Measurements from ENCODE around the gene APLP2.

APLP2 gene

DNA sequence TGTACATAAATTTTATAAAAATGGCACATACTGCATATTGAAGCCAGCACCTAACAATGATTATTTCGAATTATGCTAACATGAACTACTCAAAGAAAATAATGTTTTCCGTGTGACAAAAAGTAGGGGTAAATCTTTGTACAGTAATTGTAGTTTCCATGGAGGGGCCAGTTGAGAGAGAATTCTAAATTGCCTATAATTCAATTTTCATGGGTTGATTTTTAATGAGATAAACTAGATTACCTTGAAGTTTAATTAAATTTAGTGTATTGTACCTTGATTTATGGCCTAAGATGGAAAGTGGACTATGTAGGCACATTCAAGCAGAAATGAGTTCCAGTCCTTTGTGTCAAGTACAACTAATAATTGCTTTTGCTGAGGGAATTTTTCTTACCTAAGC, 5.0 kb downstream of the APLP2 start:
- no peak overlapping the region for H3K4me3 ChIP-seq (replicated peaks; ENCODE audit: low read depth, low read length)
- TF ChIP-seq CTCF (IDR thresholded peaks at IDR 0.05; ENCODE audit: low read depth, low read length, missing control alignments): no peak
- no peak for DNase-seq (ENCODE audit: extremely low read depth, low read depth)

DNA sequence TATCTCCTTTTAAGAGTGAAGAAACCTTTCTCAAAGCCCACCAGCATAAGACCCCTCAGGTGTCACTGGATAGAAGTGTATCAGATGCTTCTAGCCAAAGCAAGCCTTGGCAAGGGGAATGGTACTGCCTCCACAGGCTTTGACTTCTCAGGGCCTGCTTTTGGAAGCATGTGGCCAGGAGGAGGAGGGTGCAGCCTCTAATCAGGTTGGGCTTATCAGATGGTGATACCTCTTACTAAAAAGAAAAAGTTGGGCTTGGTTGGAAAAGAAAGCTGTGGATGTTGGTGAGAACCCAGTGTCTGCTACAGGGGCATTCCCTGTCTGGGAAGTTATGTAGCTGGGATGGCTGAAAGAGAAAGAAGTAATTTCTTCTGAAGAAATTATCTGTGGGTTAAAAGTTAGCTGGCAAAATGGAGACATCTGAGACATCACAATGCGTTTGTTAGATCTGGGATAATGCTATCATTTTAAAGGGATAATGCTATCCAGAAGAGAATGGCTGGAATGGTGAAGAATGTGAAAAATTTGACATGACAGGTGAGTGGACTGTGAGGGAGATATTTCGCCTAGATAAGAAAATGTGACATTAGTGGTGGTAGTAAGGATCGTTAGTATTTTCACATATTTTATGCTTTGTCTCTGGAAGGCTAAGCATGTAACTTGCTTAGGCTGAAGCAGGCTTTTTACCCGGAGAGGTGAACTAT, 7.2 kb downstream of the APLP2 start:
- no peak for TF ChIP-seq CTCF (IDR thresholded peaks at IDR 0.05; ENCODE audit: low read depth, low read length, missing control alignments)
- no peak overlapping the region for H3K4me3 ChIP-seq (replicated peaks; ENCODE audit: low read depth, low read length)

GRCh38 chr11:130077671-130078070, 8.0 kb downstream of the APLP2 start:
- DNase-seq (ENCODE audit: extremely low read depth, low read depth): no peak
- no peak for TF ChIP-seq CTCF (IDR thresholded peaks at IDR 0.05; ENCODE audit: low read depth, low read length, missing control alignments)
- no peak overlapping the region for H3K4me3 ChIP-seq (replicated peaks; ENCODE audit: low read depth, low read length)

More for the DNA sequence above, 7.2 kb downstream of the APLP2 start:
- DNase-seq (ENCODE audit: extremely low read depth, low read depth): no peak

DNA sequence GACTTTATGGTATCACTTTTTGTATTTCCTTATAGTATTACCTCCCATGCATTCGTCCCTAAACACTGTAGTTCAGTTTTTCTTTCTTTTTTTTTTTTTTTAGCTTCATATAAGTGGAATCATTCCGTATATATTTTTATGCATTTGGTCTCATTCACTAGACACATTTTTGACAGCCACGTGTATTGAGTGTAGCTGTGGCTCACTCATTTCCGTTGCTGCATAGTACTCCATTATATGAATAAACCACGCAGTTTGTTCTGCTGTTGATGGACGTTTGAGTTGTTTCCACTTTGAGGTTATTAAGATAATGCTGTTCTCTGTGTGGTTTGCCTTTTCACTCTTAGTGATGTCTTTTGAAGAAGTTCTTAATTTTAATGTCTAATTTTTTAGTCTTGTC, 8.4 kb downstream of the APLP2 start:
- no peak for TF ChIP-seq CTCF (IDR thresholded peaks at IDR 0.05; ENCODE audit: low read depth, low read length, missing control alignments)
- DNase-seq (ENCODE audit: extremely low read depth, low read depth): no peak

GRCh38 chr11:130085671-130086290, 16.1 kb downstream of the APLP2 start:
- TF ChIP-seq CTCF (IDR thresholded peaks at IDR 0.05; ENCODE audit: low read depth, low read length, missing control alignments): no peak
- DNase-seq (ENCODE audit: extremely low read depth, low read depth): no peak

More for the DNA sequence above, 8.4 kb downstream of the APLP2 start:
- no peak overlapping the region for H3K4me3 ChIP-seq (replicated peaks; ENCODE audit: low read depth, low read length)

GRCh38 chr11:130086669-130087068, 17.0 kb downstream of the APLP2 start:
- H3K4me3 ChIP-seq (replicated peaks; ENCODE audit: low read depth, low read length): no peak overlapping the region
- TF ChIP-seq CTCF (IDR thresholded peaks at IDR 0.05; ENCODE audit: low read depth, low read length, missing control alignments): no peak
- no peak for DNase-seq (ENCODE audit: extremely low read depth, low read depth)

More at GRCh38 chr11:130085671-130086290, 16.1 kb downstream of the APLP2 start:
- no peak overlapping the region for H3K4me3 ChIP-seq (replicated peaks; ENCODE audit: low read depth, low read length)

Data from HFF-Myc (cell line).